HepG2 (cell line): ENCODE data around the gene RBCK1. TPM values are rescaled to one million over a fixed set of nuclear protein-coding genes. Genes with fewer than 3 reads are reported as not detected.
A peak's percentile ranks its signal among the peaks of the same experiment; 100 is the strongest.

Experiments used
- DNMT1 ChIP-seq: sonication (generic); formaldehyde crosslinking; IDR thresholded peaks from 2 replicates; pipeline ENCODE4 v1.5.1; 2020; ENCODE audit warnings: mild to moderate bottlenecking, missing genetic modification reagents
- ETV6 ChIP-seq: sonication (generic); formaldehyde crosslinking; conservative IDR thresholded peaks from 2 replicates; pipeline ENCODE4 v1.4.0; 2020; ENCODE audit warnings: missing genetic modification reagents
- HHEX ChIP-seq: IDR thresholded peaks from 2 replicates; pipeline ENCODE4 v1.6.1; 2016; ENCODE audit warnings: control low read depth
- NFYC ChIP-seq: IDR thresholded peaks from 2 replicates; pipeline ENCODE4 v1.6.1; 2016; ENCODE audit warnings: missing genetic modification reagents, missing compliant biosample characterization
- SAP130 ChIP-seq: IDR thresholded peaks from 2 replicates; pipeline ENCODE4 v1.6.1; 2016; ENCODE audit warnings: low read depth
- SMAD1 ChIP-seq: sonication (generic); formaldehyde crosslinking; IDR thresholded peaks from 2 replicates; pipeline ENCODE4 v1.4.0; 2020; ENCODE audit warnings: missing genetic modification reagents, low read depth, mild to moderate bottlenecking, borderline replicate concordance
- SNAPC4 ChIP-seq: sonication (generic); formaldehyde crosslinking; IDR thresholded peaks from 2 replicates; pipeline ENCODE4 v1.4.0; 2020; ENCODE audit warnings: mild to moderate bottlenecking, missing genetic modification reagents
- STAT6 ChIP-seq: sonication (generic); formaldehyde crosslinking; IDR thresholded peaks from 2 replicates; pipeline ENCODE4 v1.4.0; 2020; ENCODE audit warnings: missing genetic modification reagents, mild to moderate bottlenecking, borderline replicate concordance
- TIGD3 ChIP-seq: sonication (generic); formaldehyde crosslinking; IDR thresholded peaks from 2 replicates; pipeline ENCODE4 v1.5.1; 2020; ENCODE audit warnings: mild to moderate bottlenecking, missing genetic modification reagents, borderline replicate concordance
- ZBTB46 ChIP-seq: sonication (generic); formaldehyde crosslinking; IDR thresholded peaks from 2 replicates; pipeline ENCODE4 v1.4.0; 2020; ENCODE audit warnings: mild to moderate bottlenecking, missing genetic modification reagents, borderline replicate concordance
- ZNF12 ChIP-seq: sonication (generic); formaldehyde crosslinking; IDR thresholded peaks from 2 replicates; pipeline ENCODE4 v1.5.0; 2020; ENCODE audit warnings: missing genetic modification reagents
- ZNF263 ChIP-seq: sonication (generic); formaldehyde crosslinking; IDR thresholded peaks from 2 replicates; pipeline ENCODE4 v1.4.0; 2020; ENCODE audit warnings: missing genetic modification reagents
- ZNF34 ChIP-seq: sonication (generic); formaldehyde crosslinking; IDR thresholded peaks from 2 replicates; pipeline ENCODE4 v1.4.0; 2020; ENCODE audit warnings: mild to moderate bottlenecking, missing genetic modification reagents, borderline replicate concordance
- ZNF446 ChIP-seq: sonication (generic); formaldehyde crosslinking; IDR thresholded peaks from 2 replicates; pipeline ENCODE4 v1.5.0; 2020; ENCODE audit warnings: mild to moderate bottlenecking, missing genetic modification reagents
- ZNF800 ChIP-seq: sonication (generic); formaldehyde crosslinking; IDR thresholded peaks from 2 replicates; pipeline ENCODE4 v1.4.0; 2020; ENCODE audit warnings: missing genetic modification reagents
- polyA plus RNA-seq, 8 experiments: library from polyadenylated mRNA; depleted of rRNA in 3 of 8; stranded (reverse) in 7 of 8; unstranded in 1 of 8; fragments of >200 nt; fragmentation: Illumina TruSeq in 4 of 8; extraction: Trizol in 4 of 8; gene quantifications; 2 replicates each; pipeline versions ENCODE4 v1.2.1 to v1.2.3, GENCODE V29; 2011 to 2016; ENCODE audit warnings: low read depth in 4 of 8, missing spikeins in 1 of 8, mixed read lengths in 1 of 8; ENCODE audit not compliant: insufficient read depth in 1 of 8
- total RNA-seq, 5 experiments: library from RNA; depleted of rRNA; stranded (reverse); fragments of >200 nt; fragmentation: Illumina TruSeq; extraction: Trizol; gene quantifications; 2 replicates each; pipeline ENCODE4 v1.2.3, GENCODE V29; 2016; ENCODE audit warnings: low read depth in 1 of 5

RBCK1 gene
- total and polyA plus RNA-seq, 2 of the 13 experiments (the other 11 are each of a cell fraction or from before 2014, with no cell fraction given), result 149 to 215 TPM

GRCh38 chr20:381581-382290 is 26.4 kb upstream of the RBCK1 start (continued):
- peak; percentile 84 for TF ChIP-seq SNAPC4
- no peak for TF ChIP-seq HHEX (CRISPR knock-in tag)
- TF ChIP-seq ZNF263 (CRISPR knock-in tag), result peak; percentile 1; the same call in 1 of the 2 replicates
- peak; percentile 77 for TF ChIP-seq SAP130 (CRISPR knock-in tag)
- no peak for TF ChIP-seq ZNF800 (CRISPR knock-in tag)
- TF ChIP-seq DNMT1, result peak; percentile 13; the same call in 1 of the 2 replicates
- peak; percentile 83; the same call in 1 of the 2 replicates for TF ChIP-seq ZNF446 (CRISPR knock-in tag)
- TF ChIP-seq ZNF12 (CRISPR knock-in tag), result peak; percentile 18; the same call in 1 of the 2 replicates
- no peak for TF ChIP-seq ZNF34
- no peak; the same call in 1 of the 2 replicates for TF ChIP-seq ETV6 (CRISPR knock-in tag)
- peak; percentile 39; the same call in 1 of the 2 replicates for TF ChIP-seq ZBTB46 (CRISPR knock-in tag)
- TF ChIP-seq SMAD1 (CRISPR knock-in tag), result no peak; the same call in 1 of the 2 replicates
- 0 out of 2 replicates have a peak, but pooled peaks have one; percentile 26 for TF ChIP-seq STAT6 (CRISPR knock-in tag)
- TF ChIP-seq NFYC (CRISPR knock-in tag), result peak; percentile 12; the same call in 1 of the 2 replicates
- TF ChIP-seq TIGD3 (CRISPR knock-in tag), result peak; percentile 72; the same call in 1 of the 2 replicates
